Fibroblast of pulmonary artery (primary cell): ENCODE measurements around the gene ZNF77.

Experiments used
- DNase-seq: peaks from one replicate; pipeline ENCODE4 v3.0.0-alpha.2; 2010; ENCODE audit warnings: low read depth
- H3K4me3 ChIP-seq: replicated peaks from 2 replicates; pipeline ENCODE4 v1.5.1; 2011; ENCODE audit warnings: low read depth, mild to moderate bottlenecking, control low read depth, low read length, moderate library complexity
- TF ChIP-seq, protein P1 (sequence below): IDR thresholded peaks from 2 replicates; pipeline ENCODE4 v1.5.1; 2011; ENCODE audit warnings: mild to moderate bottlenecking, control low read depth, low read length, inconsistent platforms; ENCODE audit errors: missing control alignments

The ZNF77 gene

DNA sequence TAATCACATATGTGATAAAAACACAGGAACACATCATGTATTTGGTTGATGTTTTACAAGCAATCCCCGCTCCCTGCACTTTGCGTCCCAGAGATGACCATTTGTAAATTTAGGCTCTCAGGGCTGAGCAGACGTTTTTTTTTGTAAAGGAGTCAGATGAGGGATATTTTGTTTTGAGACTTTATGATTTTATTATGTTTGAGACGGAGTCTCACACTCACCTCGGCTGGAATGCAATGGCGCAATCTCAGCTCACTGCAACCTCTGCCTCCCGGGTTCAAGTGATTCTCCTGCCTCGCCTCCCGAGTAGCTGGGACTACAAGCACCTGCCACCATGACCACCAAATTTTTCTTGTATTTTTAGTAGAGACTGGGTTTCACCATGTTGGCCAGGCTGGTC is 34.0 kb upstream of the ZNF77 start:
- no peak for DNase-seq
- no peak overlapping the region for H3K4me3 ChIP-seq
- TF ChIP-seq, protein P1, sequence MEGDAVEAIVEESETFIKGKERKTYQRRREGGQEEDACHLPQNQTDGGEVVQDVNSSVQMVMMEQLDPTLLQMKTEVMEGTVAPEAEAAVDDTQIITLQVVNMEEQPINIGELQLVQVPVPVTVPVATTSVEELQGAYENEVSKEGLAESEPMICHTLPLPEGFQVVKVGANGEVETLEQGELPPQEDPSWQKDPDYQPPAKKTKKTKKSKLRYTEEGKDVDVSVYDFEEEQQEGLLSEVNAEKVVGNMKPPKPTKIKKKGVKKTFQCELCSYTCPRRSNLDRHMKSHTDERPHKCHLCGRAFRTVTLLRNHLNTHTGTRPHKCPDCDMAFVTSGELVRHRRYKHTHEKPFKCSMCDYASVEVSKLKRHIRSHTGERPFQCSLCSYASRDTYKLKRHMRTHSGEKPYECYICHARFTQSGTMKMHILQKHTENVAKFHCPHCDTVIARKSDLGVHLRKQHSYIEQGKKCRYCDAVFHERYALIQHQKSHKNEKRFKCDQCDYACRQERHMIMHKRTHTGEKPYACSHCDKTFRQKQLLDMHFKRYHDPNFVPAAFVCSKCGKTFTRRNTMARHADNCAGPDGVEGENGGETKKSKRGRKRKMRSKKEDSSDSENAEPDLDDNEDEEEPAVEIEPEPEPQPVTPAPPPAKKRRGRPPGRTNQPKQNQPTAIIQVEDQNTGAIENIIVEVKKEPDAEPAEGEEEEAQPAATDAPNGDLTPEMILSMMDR, result no peak

DNA sequence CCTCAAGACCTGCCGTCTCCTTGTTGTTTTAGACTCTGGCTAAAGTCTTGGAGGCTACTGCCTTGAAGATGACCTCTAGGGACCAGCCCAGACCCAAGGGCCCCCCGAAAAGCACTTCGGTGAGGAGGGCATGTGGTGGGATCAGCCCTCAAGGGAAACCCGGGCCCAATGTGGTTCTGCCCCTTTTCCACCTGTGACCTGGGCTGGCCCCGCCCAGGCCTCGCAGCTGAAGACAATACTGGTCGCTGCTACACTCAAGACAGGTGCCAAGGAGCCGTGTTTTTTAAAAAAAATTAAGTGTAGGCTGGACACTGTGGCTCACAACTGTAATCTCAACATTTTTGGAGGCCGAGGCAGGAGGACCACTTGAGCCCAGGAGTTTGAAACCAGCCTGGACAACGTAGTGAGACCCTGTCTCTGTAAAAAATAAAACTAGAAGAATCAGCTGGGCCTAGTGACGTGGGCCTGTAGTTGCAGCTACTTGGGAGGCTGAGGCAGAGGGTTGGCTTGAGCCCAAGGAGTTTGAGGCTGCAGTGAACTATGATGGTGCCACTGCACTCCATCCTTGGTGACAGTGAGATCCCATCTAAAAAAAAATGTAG is 33.5 kb upstream of the ZNF77 start:
- TF ChIP-seq, protein P1, result no peak
- DNase-seq, result no peak
- H3K4me3 ChIP-seq, result no peak overlapping the region

DNA sequence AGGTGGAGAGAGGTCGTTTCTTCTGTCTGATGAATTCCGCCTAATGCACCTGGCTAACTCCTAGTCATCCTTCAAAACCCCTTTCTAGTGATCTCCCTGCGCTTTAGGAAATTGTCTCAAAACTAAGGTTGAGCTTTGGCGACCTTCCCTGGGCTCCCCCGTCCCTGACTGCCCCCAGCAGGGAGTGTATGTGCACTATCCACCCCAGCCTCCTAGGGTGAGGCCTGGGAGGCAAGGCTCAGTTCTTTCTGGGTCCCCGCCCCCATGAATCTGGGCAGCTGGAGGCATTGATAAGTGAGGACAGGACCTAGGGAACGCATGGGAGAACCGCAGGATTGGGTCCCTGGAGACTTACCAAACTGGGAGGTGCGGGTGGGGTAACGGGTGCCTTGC is 33.0 kb upstream of the ZNF77 start:
- no peak overlapping the region for H3K4me3 ChIP-seq
- no peak for DNase-seq
- TF ChIP-seq, protein P1, result no peak

DNA sequence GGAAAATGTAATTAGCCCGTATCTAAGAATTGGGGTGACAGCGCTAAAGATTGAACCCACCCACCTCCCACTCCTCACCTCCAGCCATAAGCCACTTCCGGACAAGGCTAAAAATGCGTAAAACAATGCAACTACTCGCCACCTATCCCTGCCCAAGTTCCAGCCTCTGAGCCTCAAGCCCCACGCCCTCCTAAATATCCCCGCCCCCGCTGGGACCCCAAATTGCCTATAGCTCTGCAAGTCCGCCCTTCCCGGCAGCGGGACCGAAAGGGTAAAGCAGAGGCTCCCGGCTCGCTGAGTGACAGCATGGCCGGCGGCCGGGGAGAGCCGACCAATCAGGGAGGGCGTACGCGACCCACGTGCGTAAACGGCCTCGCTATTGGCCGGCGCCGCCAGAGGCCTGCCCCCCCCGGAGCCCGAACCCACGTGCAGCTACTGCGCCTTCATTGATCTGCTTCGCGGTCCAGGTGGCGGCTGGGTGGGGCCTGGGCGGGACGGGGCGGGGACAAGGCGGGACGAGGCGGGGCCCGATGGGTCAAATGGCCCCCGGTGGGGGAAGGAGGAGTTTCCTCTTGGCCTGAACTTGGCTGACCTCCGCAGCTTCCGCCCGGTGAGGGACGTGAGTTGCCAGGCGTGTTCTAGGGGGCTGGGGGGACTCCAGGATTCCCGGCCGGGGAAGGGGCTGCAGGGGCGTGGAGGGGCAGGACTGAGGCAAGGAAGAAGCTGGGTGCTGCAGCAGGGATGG is 32.4 kb upstream of the ZNF77 start, which contains the start of gene TLE6:
TLE6 (plus strand) TSS at position 564 of the 745 bp plus-strand sequence. CDS start 670 bp downstream, outside the sequence.
- DNase-seq, result peak; percentile 94
- TF ChIP-seq, protein P1, result no peak
- peak within 1 kb of the TSS; percentile 64 for H3K4me3 ChIP-seq

DNA sequence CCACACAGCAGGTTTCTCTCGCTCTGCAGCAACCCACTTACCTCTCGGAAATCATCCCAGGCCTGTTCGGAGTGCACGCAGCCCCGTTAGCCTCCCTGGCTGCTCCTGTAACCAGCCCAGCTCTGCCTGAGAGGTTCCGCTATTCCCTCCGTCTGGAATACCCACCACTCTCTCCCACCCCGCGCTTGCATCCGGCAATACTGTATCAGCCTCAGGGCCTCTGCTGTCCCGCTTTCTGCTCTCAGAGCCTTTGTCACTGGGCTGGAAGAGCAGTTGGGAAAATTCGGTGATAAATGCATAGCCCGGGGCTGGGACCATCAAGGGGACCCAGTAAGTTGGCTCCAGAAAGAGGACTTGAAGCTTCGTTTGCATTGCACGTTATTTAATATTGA is 31.8 kb upstream of the ZNF77 start:
- TF ChIP-seq, protein P1, result no peak
- peak overlapping the region; percentile 64 for H3K4me3 ChIP-seq
- DNase-seq, result no peak

DNA sequence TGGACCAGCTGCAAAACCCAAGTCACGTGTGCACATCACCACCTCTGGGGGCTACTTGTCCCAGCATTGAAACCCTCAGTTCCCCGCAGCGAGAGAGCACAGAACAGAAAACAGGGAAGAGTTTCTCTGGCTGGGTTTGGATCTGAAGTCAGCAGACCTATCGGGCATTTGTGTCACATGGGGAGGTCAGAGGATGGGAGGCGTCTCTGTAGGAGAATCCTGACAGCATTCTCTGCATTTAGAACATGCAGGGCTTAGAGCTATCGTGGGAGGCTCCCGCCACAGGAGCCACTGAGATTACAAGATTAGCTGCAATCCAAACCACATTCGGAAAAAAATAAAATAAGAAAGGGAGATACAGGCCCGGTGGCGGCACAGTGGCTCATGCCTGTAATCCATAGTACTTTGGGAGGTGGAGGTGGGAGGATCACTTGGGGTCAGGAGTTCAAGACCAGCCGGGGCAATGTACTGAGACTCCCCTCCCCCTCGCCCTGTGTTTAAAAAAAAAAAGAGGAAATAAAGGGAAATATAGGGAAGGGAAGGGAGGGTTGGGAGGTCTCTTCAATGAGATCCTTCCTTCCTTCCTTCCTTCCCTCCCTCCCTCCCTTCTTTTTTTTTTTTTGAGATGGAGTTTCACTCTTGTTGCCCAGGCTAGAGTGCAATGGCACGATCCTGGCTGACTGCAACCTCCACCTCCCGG is 29.7 kb upstream of the ZNF77 start:
- TF ChIP-seq, protein P1, result no peak
- no peak overlapping the region for H3K4me3 ChIP-seq
- DNase-seq, result peak; percentile 78
